A549 (cell line): Measurements from ENCODE around the gene SUN1.

Experiments
- CTCF ChIP-seq: fragments of >200 bp; sonication (Bioruptor Twin); formaldehyde crosslinking; IDR thresholded peaks from 3 replicates; pipeline ENCODE4 v1.5.1; 2016
- HDAC2 ChIP-seq: fragments of 200-600 bp; sonication (generic); IDR thresholded peaks from 2 replicates; pipeline ENCODE4 v1.6.1; 2016
- MAX ChIP-seq: IDR thresholded peaks from 2 replicates; pipeline ENCODE4 v1.6.1; 2012
- PBX3 ChIP-seq: IDR thresholded peaks from 2 replicates; pipeline ENCODE4 v1.6.1; 2012

GRCh38 chr7:856444-857095, 24.3 kb downstream of the SUN1 start:
- TF ChIP-seq PBX3, result no peak
- no peak for TF ChIP-seq MAX
- no peak for TF ChIP-seq CTCF
- no peak for TF ChIP-seq HDAC2
